GM10266 (cell line): ENCODE results near the gene POLR1E.
"Not testable (repeated sequence)": the region's sequence is repeated elsewhere in the genome, so short reads cannot be mapped to it uniquely, and the experiment has no call there.

Experiments
- DNase-seq: peaks from one replicate; pipeline ENCODE4 v3.0.0; 2012; ENCODE audit errors: extremely low spot score
- TF ChIP-seq, protein P1 (sequence below): IDR thresholded peaks from 2 replicates; pipeline ENCODE4 v1.5.1; 2012; ENCODE audit warnings: mild to moderate bottlenecking, low read depth; ENCODE audit not compliant: control insufficient read depth, insufficient read depth; ENCODE audit errors: missing control alignments

Gene POLR1E

DNA sequence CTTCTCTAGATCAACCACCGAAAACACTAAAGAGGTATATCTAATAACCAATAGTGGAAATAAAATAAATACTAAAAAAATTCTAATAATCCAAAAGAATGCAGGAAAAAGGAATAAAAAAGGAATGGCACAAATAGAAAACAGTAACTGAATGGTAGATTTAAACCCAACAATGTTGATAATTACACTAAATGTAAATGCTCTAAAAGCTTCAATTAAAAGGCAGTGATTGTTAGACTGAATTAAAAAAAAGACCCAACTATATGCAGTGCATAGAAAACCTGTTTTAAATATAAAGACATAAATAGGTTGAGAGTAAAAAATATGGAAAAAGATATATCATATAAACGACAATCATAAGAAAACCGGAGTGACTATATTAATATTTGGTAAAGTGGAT is 11.3 kb upstream of the POLR1E start:
- no peak for DNase-seq
- TF ChIP-seq, protein P1, sequence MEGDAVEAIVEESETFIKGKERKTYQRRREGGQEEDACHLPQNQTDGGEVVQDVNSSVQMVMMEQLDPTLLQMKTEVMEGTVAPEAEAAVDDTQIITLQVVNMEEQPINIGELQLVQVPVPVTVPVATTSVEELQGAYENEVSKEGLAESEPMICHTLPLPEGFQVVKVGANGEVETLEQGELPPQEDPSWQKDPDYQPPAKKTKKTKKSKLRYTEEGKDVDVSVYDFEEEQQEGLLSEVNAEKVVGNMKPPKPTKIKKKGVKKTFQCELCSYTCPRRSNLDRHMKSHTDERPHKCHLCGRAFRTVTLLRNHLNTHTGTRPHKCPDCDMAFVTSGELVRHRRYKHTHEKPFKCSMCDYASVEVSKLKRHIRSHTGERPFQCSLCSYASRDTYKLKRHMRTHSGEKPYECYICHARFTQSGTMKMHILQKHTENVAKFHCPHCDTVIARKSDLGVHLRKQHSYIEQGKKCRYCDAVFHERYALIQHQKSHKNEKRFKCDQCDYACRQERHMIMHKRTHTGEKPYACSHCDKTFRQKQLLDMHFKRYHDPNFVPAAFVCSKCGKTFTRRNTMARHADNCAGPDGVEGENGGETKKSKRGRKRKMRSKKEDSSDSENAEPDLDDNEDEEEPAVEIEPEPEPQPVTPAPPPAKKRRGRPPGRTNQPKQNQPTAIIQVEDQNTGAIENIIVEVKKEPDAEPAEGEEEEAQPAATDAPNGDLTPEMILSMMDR = no peak

DNA sequence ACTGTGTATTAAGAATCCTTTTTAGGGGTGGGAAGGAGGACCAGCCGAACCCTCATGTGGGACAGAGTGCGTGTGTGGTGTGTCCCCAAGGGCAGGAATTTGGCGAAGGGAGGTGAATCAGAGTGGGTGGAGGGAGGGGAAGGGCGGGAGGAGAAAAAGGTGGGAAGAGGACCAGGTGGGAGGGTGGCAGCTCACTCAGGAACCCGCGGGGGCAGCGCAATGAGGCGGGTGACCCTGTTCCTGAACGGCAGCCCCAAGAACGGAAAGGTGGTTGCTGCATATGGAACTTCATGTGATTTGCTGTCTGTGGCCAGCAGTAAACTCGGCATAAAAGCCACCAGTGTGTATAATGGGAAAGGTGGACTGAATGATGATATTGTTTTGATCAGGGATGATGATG is 8.8 kb upstream of the POLR1E start:
- DNase-seq = no peak
- TF ChIP-seq, protein P1 = no peak

DNA sequence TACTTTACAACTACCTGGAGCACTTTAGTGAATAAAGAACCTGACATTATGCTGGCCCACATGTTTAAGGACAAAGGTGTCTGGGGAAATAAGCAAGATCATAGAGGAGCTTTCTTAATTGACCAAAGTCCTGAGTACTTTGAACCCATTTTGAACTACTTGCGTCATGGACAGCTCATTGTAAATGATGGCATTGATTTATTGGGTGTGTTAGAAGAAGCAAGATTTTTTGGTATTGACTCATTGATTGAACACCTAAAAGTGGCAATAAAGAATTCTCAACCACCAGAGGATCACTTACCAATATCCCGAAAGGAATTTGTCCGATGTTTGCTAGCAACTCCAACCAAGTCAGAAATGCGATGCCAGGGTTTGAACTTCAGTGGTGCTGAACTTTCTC is 8.3 kb upstream of the POLR1E start:
- DNase-seq = not testable (repeated sequence)

DNA sequence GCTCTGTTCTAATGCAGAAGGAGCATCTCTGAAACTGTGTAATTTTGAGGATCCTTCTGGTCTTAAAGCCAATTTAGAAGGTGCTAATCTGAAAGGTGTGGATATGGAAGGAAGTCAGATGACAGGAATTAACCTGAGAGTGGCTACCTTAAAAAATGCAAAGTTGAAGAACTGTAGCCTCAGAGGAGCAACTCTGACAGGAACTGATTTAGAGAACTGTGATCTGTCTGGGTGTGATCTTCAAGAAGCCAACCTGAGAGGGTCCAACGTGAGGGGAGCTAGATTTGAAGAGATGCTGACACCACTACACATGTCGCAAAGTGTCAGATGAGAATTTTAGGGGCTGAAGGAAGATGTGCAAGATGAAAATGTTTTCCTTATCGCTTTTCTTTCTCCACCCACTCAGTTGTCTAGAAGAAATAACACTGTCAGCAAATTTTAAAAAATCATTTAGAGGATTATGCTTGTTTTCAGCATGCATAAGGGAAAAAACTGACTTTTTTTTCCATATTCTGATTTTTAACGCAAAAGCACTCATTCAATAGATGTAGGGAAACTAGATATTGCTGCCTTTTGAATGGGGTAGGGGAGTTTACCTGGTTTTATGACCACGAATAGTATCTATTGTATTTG is 7.6 kb upstream of the POLR1E start:
- not testable (repeated sequence) for DNase-seq

DNA sequence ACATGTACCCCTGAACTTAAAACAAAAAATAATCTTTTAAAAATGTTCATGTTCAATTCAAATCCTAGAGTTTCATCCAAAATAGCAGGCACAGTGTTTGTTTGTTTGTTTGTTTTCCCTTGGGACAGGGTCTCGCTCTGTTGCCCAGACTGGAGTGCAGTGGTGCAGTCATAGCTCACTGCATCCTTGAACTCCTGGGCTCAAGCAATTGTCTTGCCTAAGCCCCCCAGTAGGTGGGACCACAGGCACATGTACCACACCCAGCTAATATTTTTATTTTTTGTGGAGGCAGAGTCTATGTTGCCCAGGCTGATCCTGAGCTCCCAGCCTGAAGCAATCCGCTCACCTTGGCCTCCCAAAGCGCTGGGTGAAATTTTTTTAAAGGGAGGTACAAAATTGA is 5.0 kb upstream of the POLR1E start:
- TF ChIP-seq, protein P1 = no peak
- DNase-seq = no peak

DNA sequence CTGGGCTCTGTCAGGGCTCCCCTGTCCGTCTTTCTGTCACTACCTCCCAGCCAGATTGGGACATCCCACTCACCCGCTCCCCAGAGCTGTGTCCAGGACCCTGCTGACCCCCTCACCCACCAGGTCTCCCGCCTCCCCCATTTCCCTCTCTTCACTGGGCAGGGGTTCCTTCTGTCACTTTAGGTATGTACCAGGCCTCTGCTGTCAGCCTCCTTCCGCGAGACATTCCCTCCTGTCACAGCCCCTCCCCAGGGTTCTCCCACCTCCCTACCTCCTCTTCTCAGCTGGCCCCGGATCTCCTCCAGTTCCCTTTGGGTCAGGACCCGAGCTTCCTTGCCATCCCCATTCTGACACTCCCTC is 488 bp downstream of the POLR1E start:
- TF ChIP-seq, protein P1 = no peak
- no peak for DNase-seq

DNA sequence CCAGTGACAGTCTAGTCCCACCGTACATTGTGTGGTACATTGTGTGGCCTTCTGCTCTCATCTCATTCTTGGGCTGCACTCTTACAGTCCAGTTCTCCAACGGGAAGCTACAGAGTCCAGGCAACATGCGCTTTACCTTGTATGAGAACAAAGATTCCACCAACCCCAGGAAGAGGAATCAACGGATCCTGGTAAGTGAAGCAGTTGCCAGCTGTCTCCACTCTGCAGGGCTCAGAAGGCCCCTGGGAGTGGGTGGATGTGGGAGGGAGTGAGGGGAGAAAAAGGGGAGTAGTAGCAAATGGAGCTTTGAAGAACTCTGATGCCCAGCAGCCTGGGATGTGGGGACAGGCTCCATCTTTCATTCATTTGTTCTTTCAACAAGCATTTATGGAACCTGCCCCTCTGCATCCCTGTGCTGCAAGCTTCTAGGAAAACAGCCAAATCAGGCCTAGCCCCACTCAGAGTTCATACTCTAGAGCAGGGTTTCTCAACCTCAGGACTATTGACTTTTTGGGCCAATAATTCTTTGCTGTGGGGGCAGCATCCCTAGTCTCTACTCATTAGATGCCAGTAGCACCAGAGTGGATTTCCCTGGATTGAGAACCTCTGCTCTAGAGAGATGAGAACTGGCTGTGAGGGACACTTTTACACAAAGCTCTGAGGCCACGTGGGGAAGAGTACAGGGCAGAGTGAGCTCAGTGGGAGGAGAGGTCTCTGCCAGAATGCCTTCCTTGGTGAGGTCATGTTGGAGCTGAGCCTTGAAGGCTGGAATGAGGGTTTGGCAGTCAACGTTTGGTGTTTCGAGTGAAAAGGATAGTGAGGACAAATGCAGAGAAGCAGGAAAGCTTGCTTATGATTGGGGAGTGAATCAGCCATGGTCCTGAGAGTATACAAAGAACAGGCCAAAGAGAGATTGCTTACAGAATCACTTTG is 1.1 kb downstream of the POLR1E start:
- TF ChIP-seq, protein P1 = no peak
- DNase-seq = no peak

DNA sequence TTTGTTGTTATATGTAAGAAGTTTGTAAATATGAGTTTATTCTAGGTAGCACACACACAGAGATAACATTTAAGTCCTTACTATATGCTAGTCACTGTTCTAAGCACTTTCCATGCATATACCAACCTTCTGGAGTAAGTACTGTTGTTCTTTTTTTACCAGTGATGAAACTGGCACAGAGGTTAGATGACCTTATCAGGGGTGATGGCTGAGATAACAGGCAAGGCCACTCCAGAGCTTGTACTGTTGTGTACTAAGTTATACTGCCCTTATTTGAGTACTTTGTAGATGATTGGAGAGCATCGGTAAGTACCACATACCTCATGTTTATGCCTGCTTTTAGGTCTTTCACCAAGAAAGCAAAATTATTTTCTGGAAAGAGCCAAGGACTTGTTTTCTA is 6.2 kb downstream of the POLR1E start:
- DNase-seq = no peak
- TF ChIP-seq, protein P1 = no peak
